Measurements from ENCODE around the gene SERPINB3.
"Not testable (repeated sequence)": the region's sequence is repeated elsewhere in the genome, so short reads cannot be mapped to it uniquely, and the experiment has no call there.

The SERPINB3 gene

GRCh38 chr18:63677500-63678225 is 16.0 kb upstream of the SERPINB3 start:
- Histone ChIP-seq H3K36me3 (ENCODE audit: insufficient read depth, insufficient read length, low read length) (no peaks in the 10 kb centered on the region), H3K4me3 (ENCODE audit: insufficient read length, low read depth) (no peak overlapping the region), H3K9ac (ENCODE audit: insufficient read length, low read depth) (no peak overlapping the region), H3K4me1 (ENCODE audit: insufficient read depth, insufficient read length) (no peaks in the 10 kb centered on the region), H3K9me3 (ENCODE audit: insufficient read depth, low read length) (no peaks in the 10 kb centered on the region), H3K27me3 (ENCODE audit: insufficient read depth, insufficient read length) (no peaks in the 10 kb centered on the region)
- TF ChIP-seq SUZ12 (IDR thresholded peaks at IDR 0.05; ENCODE audit: extremely low read depth, insufficient read depth, insufficient read length) (no peak), YY1 (IDR thresholded peaks at IDR 0.05; ENCODE audit: insufficient read depth, insufficient read length) (no peak), ZNF274 (IDR thresholded peaks at IDR 0.05; ENCODE audit: low read depth, low read length) (no peak)
- no peak for DNase-seq (ENCODE audit: low read depth, low spot score)

GRCh38 chr18:63676526-63677323 is 15.0 kb upstream of the SERPINB3 start:
- Histone ChIP-seq H3K9me3 (ENCODE audit: insufficient read depth, low read length) (no peaks in the 10 kb centered on the region), H3K9ac (ENCODE audit: insufficient read length, low read depth) (no peak overlapping the region), H3K4me1 (ENCODE audit: insufficient read depth, insufficient read length) (no peaks in the 10 kb centered on the region), H3K27me3 (ENCODE audit: insufficient read depth, insufficient read length) (no peaks in the 10 kb centered on the region), H3K4me3 (ENCODE audit: insufficient read length, low read depth) (no peak overlapping the region), H3K36me3 (ENCODE audit: insufficient read depth, insufficient read length, low read length) (no peaks in the 10 kb centered on the region)
- no peak for TF ChIP-seq YY1 (IDR thresholded peaks at IDR 0.05; ENCODE audit: insufficient read depth, insufficient read length)
- TF ChIP-seq ZNF274 (IDR thresholded peaks at IDR 0.05; ENCODE audit: low read depth, low read length): no peak
- TF ChIP-seq SUZ12 (IDR thresholded peaks at IDR 0.05; ENCODE audit: extremely low read depth, insufficient read depth, insufficient read length): no peak
- DNase-seq (ENCODE audit: low read depth, low spot score): peak; percentile 16

DNA sequence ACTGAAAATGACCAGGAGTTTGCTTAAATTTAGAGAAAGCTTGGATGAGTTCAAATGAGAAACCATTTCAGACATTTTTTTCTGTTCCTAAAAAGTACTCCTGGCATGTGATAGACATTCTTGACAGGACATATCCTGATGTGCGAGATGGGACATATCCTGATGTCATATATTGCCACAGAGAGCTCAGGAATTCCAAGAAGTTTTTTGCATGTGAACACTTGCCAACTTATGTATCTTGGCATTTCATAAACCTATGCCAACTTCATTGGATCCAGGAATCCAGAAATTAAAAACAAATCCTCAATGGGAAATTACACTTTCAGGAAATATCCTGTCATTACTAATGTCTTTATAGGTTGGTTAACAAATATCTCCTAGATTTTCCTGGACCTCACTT is 2.9 kb upstream of the SERPINB3 start:
- H3K4me1 ChIP-seq (ENCODE audit: insufficient read depth, insufficient read length): no peaks in the 10 kb centered on the region
- H3K36me3 ChIP-seq (ENCODE audit: insufficient read depth, insufficient read length, low read length): no peaks in the 10 kb centered on the region
- DNase-seq (ENCODE audit: low read depth, low spot score): no peak
- H3K4me3 ChIP-seq (ENCODE audit: insufficient read length, low read depth): no peak overlapping the region
- no peak for TF ChIP-seq SUZ12 (IDR thresholded peaks at IDR 0.05; ENCODE audit: extremely low read depth, insufficient read depth, insufficient read length)
- TF ChIP-seq ZNF274 (IDR thresholded peaks at IDR 0.05; ENCODE audit: low read depth, low read length): no peak
- no peak for TF ChIP-seq YY1 (IDR thresholded peaks at IDR 0.05; ENCODE audit: insufficient read depth, insufficient read length)
- H3K9ac ChIP-seq (ENCODE audit: insufficient read length, low read depth): no peak overlapping the region
- H3K9me3 ChIP-seq (ENCODE audit: insufficient read depth, low read length): no peaks in the 10 kb centered on the region
- no peaks in the 10 kb centered on the region for H3K27me3 ChIP-seq (ENCODE audit: insufficient read depth, insufficient read length)

- H3K9ac ChIP-seq (ENCODE audit: insufficient read length, low read depth); H3K9me3 ChIP-seq (ENCODE audit: insufficient read depth, low read length); H3K27me3 ChIP-seq (ENCODE audit: insufficient read depth, insufficient read length); H3K36me3 ChIP-seq (ENCODE audit: insufficient read depth, insufficient read length, low read length); H3K4me3 ChIP-seq (ENCODE audit: insufficient read length, low read depth); H3K4me1 ChIP-seq (ENCODE audit: insufficient read depth, insufficient read length); DNase-seq (ENCODE audit: low read depth, low spot score): not testable (repeated sequence)
Measured at GRCh38 chr18:63658920-63659319, 2.8 kb downstream of the SERPINB3 start.

DNA sequence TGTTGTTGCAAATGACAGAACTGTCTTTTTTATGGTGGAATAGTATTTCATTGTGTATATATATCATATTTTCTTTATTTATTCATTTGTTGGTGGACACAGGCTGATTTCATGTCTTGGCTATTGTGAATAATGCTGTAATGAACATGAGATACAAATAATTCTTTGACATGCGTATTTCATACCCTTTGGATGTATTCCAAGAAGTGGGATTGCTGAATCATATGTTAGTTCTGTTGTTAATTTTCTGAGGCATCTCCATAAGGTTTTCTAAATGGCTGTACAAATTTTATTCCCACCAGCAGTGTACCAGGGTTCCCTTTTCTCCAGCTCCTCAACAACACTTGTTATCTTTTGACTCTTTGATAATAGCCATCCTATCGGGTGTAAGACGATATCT is 11.4 kb downstream of the SERPINB3 start:
- not testable (repeated sequence) for DNase-seq (ENCODE audit: low read depth, low spot score)

GRCh38 chr18:63648241-63648640 is 13.5 kb downstream of the SERPINB3 start:
- H3K36me3 ChIP-seq (ENCODE audit: insufficient read depth, insufficient read length, low read length): no peaks in the 10 kb centered on the region
- H3K4me3 ChIP-seq (ENCODE audit: insufficient read length, low read depth): no peak overlapping the region
- no peaks in the 10 kb centered on the region for H3K9me3 ChIP-seq (ENCODE audit: insufficient read depth, low read length)
- no peak overlapping the region for H3K9ac ChIP-seq (ENCODE audit: insufficient read length, low read depth)
- H3K27me3 ChIP-seq (ENCODE audit: insufficient read depth, insufficient read length): no peaks in the 10 kb centered on the region
- no peaks in the 10 kb centered on the region for H3K4me1 ChIP-seq (ENCODE audit: insufficient read depth, insufficient read length)
- no peak for TF ChIP-seq YY1 (IDR thresholded peaks at IDR 0.05; ENCODE audit: insufficient read depth, insufficient read length)
- TF ChIP-seq ZNF274 (IDR thresholded peaks at IDR 0.05; ENCODE audit: low read depth, low read length): no peak
- TF ChIP-seq SUZ12 (IDR thresholded peaks at IDR 0.05; ENCODE audit: extremely low read depth, insufficient read depth, insufficient read length): no peak
- no peak for DNase-seq (ENCODE audit: low read depth, low spot score)

More for the DNA sequence above, 11.4 kb downstream of the SERPINB3 start:
- H3K9ac ChIP-seq (ENCODE audit: insufficient read length, low read depth); H3K4me3 ChIP-seq (ENCODE audit: insufficient read length, low read depth); H3K4me1 ChIP-seq (ENCODE audit: insufficient read depth, insufficient read length); H3K9me3 ChIP-seq (ENCODE audit: insufficient read depth, low read length); H3K27me3 ChIP-seq (ENCODE audit: insufficient read depth, insufficient read length); H3K36me3 ChIP-seq (ENCODE audit: insufficient read depth, insufficient read length, low read length): not testable (repeated sequence)

DNA sequence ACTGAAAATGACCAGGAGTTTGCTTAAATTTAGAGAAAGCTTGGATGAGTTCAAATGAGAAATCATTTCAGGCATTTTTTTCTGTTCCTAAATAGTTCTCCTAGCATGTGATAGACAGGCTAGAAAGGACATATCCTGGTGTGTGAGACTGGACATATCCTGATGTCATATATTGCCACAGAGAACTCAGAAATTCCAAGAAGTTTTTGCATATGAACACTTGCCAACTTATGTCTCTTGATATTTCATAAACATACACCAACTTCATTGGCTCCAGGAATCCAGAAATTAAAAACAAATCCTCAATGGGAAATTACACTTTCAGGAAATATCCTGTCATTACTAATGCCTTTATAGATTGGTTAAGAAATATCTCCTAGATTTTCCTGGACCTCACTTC is 14.8 kb downstream of the SERPINB3 start:
- H3K27me3 ChIP-seq (ENCODE audit: insufficient read depth, insufficient read length): no peaks in the 10 kb centered on the region
- TF ChIP-seq SUZ12 (IDR thresholded peaks at IDR 0.05; ENCODE audit: extremely low read depth, insufficient read depth, insufficient read length): no peak
- no peak for TF ChIP-seq YY1 (IDR thresholded peaks at IDR 0.05; ENCODE audit: insufficient read depth, insufficient read length)
- TF ChIP-seq ZNF274 (IDR thresholded peaks at IDR 0.05; ENCODE audit: low read depth, low read length): no peak
- no peaks in the 10 kb centered on the region for H3K36me3 ChIP-seq (ENCODE audit: insufficient read depth, insufficient read length, low read length)
- no peak overlapping the region for H3K4me3 ChIP-seq (ENCODE audit: insufficient read length, low read depth)
- no peak for DNase-seq (ENCODE audit: low read depth, low spot score)
- no peaks in the 10 kb centered on the region for H3K4me1 ChIP-seq (ENCODE audit: insufficient read depth, insufficient read length)
- no peak overlapping the region for H3K9ac ChIP-seq (ENCODE audit: insufficient read length, low read depth)
- H3K9me3 ChIP-seq (ENCODE audit: insufficient read depth, low read length): no peaks in the 10 kb centered on the region

- H3K4me3 ChIP-seq (ENCODE audit: insufficient read length, low read depth); H3K27me3 ChIP-seq (ENCODE audit: insufficient read depth, insufficient read length); DNase-seq (ENCODE audit: low read depth, low spot score); H3K4me1 ChIP-seq (ENCODE audit: insufficient read depth, insufficient read length); H3K9me3 ChIP-seq (ENCODE audit: insufficient read depth, low read length); H3K36me3 ChIP-seq (ENCODE audit: insufficient read depth, insufficient read length, low read length); H3K9ac ChIP-seq (ENCODE audit: insufficient read length, low read depth): not testable (repeated sequence)
Measured at GRCh38 chr18:63644694-63645093, 17.0 kb downstream of the SERPINB3 start.

GRCh38 chr18:63644142-63644541 is 17.6 kb downstream of the SERPINB3 start, which contains the start of gene SERPINB4:
Gene SERPINB4, minus strand, starts transcription at chr18:63644256. Its CDS starts 679 bp downstream, at chr18:63643577.
- not testable (repeated sequence) for H3K27me3 ChIP-seq (ENCODE audit: insufficient read depth, insufficient read length); H3K36me3 ChIP-seq (ENCODE audit: insufficient read depth, insufficient read length, low read length); DNase-seq (ENCODE audit: low read depth, low spot score); H3K9me3 ChIP-seq (ENCODE audit: insufficient read depth, low read length); H3K4me1 ChIP-seq (ENCODE audit: insufficient read depth, insufficient read length); H3K9ac ChIP-seq (ENCODE audit: insufficient read length, low read depth); H3K4me3 ChIP-seq (ENCODE audit: insufficient read length, low read depth)

DNA sequence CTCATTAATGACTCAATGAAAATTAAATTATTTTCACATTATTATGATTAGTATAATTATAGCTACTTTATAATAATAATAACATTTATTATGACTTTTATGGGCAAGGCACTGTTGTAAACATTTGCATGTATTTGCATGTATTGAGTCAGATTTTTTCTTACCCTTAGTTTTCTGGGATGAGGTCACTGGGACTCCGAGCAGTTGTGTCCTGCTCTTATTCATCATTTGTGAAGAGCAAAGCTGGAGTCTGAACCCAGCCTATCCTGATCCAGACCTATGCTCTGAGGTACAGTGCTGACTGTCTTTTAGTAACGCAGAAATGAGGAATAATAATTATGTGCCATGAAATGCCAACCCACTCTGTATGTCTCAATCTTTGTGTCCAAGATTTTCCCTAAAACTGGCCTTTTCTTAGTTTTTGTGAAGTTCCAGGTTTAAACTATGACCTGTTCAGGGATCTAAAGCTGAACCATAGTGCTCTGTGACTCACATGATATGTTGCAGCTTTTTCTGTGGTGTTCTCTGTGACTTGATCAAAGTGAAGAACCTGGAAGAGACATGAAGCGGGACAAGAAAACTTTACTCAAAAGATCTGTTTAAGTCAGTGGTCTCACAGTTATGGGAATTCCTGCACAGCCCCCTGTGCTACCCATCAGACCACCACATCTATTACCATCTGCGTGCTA is 18.9 kb downstream of the SERPINB3 start:
- H3K9ac ChIP-seq (ENCODE audit: insufficient read length, low read depth); DNase-seq (ENCODE audit: low read depth, low spot score); H3K9me3 ChIP-seq (ENCODE audit: insufficient read depth, low read length); H3K4me1 ChIP-seq (ENCODE audit: insufficient read depth, insufficient read length); H3K4me3 ChIP-seq (ENCODE audit: insufficient read length, low read depth); H3K36me3 ChIP-seq (ENCODE audit: insufficient read depth, insufficient read length, low read length); H3K27me3 ChIP-seq (ENCODE audit: insufficient read depth, insufficient read length): not testable (repeated sequence)

Measured in NT2/D1 (cell line).